A549 (cell line): ENCODE measurements around the gene RAPGEFL1. TPM values are rescaled to one million over a fixed set of nuclear protein-coding genes. Genes with fewer than 3 reads are reported as not detected.

Experiments
- ATAC-seq, 2 experiments: fragments of 200-7000 bp in 1 of 2; fragments of >200 bp in 1 of 2; cut with Nextera tagmentation in 1 of 2; cut with Tn5 transposase in 1 of 2; 3 replicates each; pipeline versions ENCODE4 v1.8.0 to v1.9.1; 2018 to 2020; ENCODE audit warnings: mild to moderate bottlenecking in 1 of 2, moderate library complexity in 1 of 2
- CTCF ChIA-PET: fragments of 300-600 bp; sonication (Branson Sonifier 250); formaldehyde crosslinking; extraction: SDS; loops from one replicate; lab custom pipeline; 2021; ENCODE audit warnings: antibody characterized with exemption, inconsistent platforms; lab: Yijun Ruan, JAX
- POLR2A ChIA-PET: fragments of 350-600 bp; formaldehyde crosslinking; extraction: SDS; loops from one replicate; lab custom pipeline; 2021; ENCODE audit warnings: antibody characterized with exemption, inconsistent platforms; lab: Yijun Ruan, JAX
- DNase-seq, 2 experiments: peaks; one replicate each; pipeline versions ENCODE4 v3.0.0 to v3.0.0-alpha.2; 2011 to 2016; ENCODE audit warnings: low read depth in 1 of 2, low spot score in 1 of 2
- FAIRE-seq: peaks from 2 replicates; lab custom pipeline; 2011; peaks lifted over from hg19 to GRCh38; lab: Jason Lieb, UNC
- H3K27ac ChIP-seq, 2 experiments: fragments of >200 bp; sonication (Bioruptor Twin); formaldehyde crosslinking; 3 replicates each; pipeline ENCODE4 v1.5.1; 2016 to 2017
- H3K4me1 ChIP-seq: fragments of >200 bp; sonication (Bioruptor Twin); formaldehyde crosslinking; 3 replicates; pipeline ENCODE4 v1.6.1; 2016
- H3K4me2 ChIP-seq: fragments of >200 bp; sonication (Bioruptor Twin); formaldehyde crosslinking; 3 replicates; pipeline ENCODE4 v1.6.1; 2016
- H3K4me3 ChIP-seq: fragments of >200 bp; sonication (Bioruptor Twin); formaldehyde crosslinking; 3 replicates; pipeline ENCODE4 v1.5.1; 2016
- H3K9me3 ChIP-seq: fragments of >200 bp; sonication (Bioruptor Twin); formaldehyde crosslinking; 3 replicates; pipeline ENCODE4 v1.6.1; 2016
- BHLHE40 ChIP-seq: IDR thresholded peaks from 2 replicates; pipeline ENCODE4 v1.6.1; 2012; ENCODE audit warnings: low read depth, low read length, inconsistent platforms
- CBX2 ChIP-seq: fragments of 200-600 bp; sonication (generic); IDR thresholded peaks from 2 replicates; pipeline ENCODE4 v1.6.1; 2016; ENCODE audit warnings: low read depth, mild to moderate bottlenecking, borderline replicate concordance
- CHD4 ChIP-seq: fragments of 200-600 bp; sonication (generic); IDR thresholded peaks from 2 replicates; pipeline ENCODE4 v1.6.1; 2016; ENCODE audit warnings: antibody characterized with exemption, mild to moderate bottlenecking, borderline replicate concordance
- E2F6 ChIP-seq: IDR thresholded peaks from 2 replicates; pipeline ENCODE4 v1.6.1; 2012; ENCODE audit warnings: low read depth, borderline replicate concordance
- EP300 ChIP-seq, 2 experiments: fragments of >200 bp; sonication (Bioruptor Twin); formaldehyde crosslinking; IDR thresholded peaks; 2 replicates in 1 of 2; 3 replicates in 1 of 2; pipeline ENCODE4 v1.6.1; 2016 to 2017
- FOXS1 ChIP-seq: fragments of 250-450 bp; sonication (Bioruptor Pico); IDR thresholded peaks from 2 replicates; pipeline ENCODE4 v1.5.0; 2020; ENCODE audit warnings: mild to moderate bottlenecking, moderate library complexity
- HOXB13 ChIP-seq: fragments of 250-450 bp; sonication (Bioruptor Pico); IDR thresholded peaks from 2 replicates; pipeline ENCODE4 v1.5.0; 2020; ENCODE audit warnings: low read depth, mild to moderate bottlenecking, moderate library complexity
- JUN ChIP-seq, 2 experiments: fragments of >200 bp; sonication (Bioruptor Twin); formaldehyde crosslinking; IDR thresholded peaks; 2 replicates in 1 of 2; 3 replicates in 1 of 2; pipeline ENCODE4 v1.6.1; 2016 to 2017
- JUNB ChIP-seq: fragments of >200 bp; sonication (Bioruptor Twin); formaldehyde crosslinking; IDR thresholded peaks from 2 replicates; pipeline ENCODE4 v1.6.1; 2016
- KDM5A ChIP-seq: fragments of 200-600 bp; sonication (generic); IDR thresholded peaks from 2 replicates; pipeline ENCODE4 v1.6.1; 2016; ENCODE audit warnings: antibody characterized with exemption, mild to moderate bottlenecking
- NFE2L2 ChIP-seq: fragments of 150-350 bp; conservative IDR thresholded peaks from 2 replicates; pipeline ENCODE4 v1.6.1; 2014; ENCODE audit warnings: low read length
- NR3C1 ChIP-seq: fragments of >200 bp; sonication (Bioruptor Twin); formaldehyde crosslinking; IDR thresholded peaks from 3 replicates; pipeline ENCODE4 v1.6.1; 2017
- PBX3 ChIP-seq: IDR thresholded peaks from 2 replicates; pipeline ENCODE4 v1.6.1; 2012
- RARB ChIP-seq: fragments of 250-450 bp; sonication (Bioruptor Pico); IDR thresholded peaks from 2 replicates; pipeline ENCODE4 v1.8.0; 2021; ENCODE audit warnings: mild to moderate bottlenecking, moderate library complexity
- SREBF2 ChIP-seq: fragments of 450-650 bp; IDR thresholded peaks from 2 replicates; pipeline ENCODE4 v1.6.1; 2014; ENCODE audit warnings: mild to moderate bottlenecking, moderate library complexity
- TFCP2L1 ChIP-seq: fragments of 250-450 bp; sonication (Bioruptor Pico); IDR thresholded peaks from 2 replicates; pipeline ENCODE4 v1.5.0; 2021; ENCODE audit warnings: mild to moderate bottlenecking
- ZSCAN20 ChIP-seq: fragments of 250-450 bp; sonication (Bioruptor Pico); IDR thresholded peaks from 2 replicates; pipeline ENCODE4 v1.8.0; 2022; ENCODE audit warnings: mild to moderate bottlenecking, moderate library complexity
- WGBS: methylation state at CpG from one replicate; pipeline ENCODE4 v1.1.6; 2017; ENCODE audit errors: missing lambda C conversion rate; 5-methylcytosine and 5-hydroxymethylcytosine counted together
- polyA plus RNA-seq, 4 experiments: library from polyadenylated mRNA; depleted of rRNA in 3 of 4; stranded (reverse); fragments of >200 nt; fragmentation: RNase III in 1 of 4; extraction: RNeasy Plus Mini Kit Qiagen cat#74134 plus additional on column Dnase treatment in 1 of 4; gene quantifications; 2 replicates in 3 of 4; 3 replicates in 1 of 4; pipeline ENCODE4 v1.2.3, GENCODE V29; 2011 to 2017
- TF ChIP-seq, protein P1 (sequence below): fragments of 450-650 bp; IDR thresholded peaks from 2 replicates; pipeline ENCODE4 v1.6.1; 2014; ENCODE audit warnings: antibody characterized with exemption
- TF ChIP-seq, protein P2 (sequence below): fragments of 250-450 bp; sonication (Bioruptor Pico); IDR thresholded peaks from 2 replicates; pipeline ENCODE4 v1.5.0; 2021; ENCODE audit warnings: mild to moderate bottlenecking, moderate library complexity, borderline replicate concordance
- TF ChIP-seq, protein P3 (sequence below): fragments of >200 bp; sonication (Bioruptor Twin); formaldehyde crosslinking; IDR thresholded peaks from 3 replicates; pipeline ENCODE4 v1.6.1; 2016

RAPGEFL1 gene
- polyA plus RNA-seq, 2 of the 4 experiments (the other 2 are of a cell fraction) = 4.1 to 4.8 TPM

DNA sequence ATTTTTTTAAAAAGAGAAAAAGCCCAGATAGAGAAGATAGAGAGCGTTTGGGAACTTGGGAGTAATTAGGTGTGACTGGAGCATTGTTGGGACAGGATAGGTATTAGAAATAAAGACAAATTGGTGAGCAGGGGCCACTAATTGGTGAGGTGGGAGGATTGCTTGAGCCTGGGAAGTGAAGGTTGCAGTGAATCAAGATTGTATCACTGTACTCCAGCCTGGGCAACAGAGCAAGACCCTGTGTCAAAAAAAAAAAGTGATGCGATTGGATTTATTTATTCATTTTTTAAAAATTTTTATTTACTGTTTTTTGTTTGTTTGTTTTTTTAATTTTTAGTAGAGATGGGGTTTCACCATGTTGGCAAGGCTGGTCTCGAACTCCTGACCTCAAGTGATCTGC is 31.8 kb upstream of the RAPGEFL1 start:
- DNase-seq = no peak
- Histone ChIP-seq H3K4me1 (peaks cover 9% of the 10 kb centered on the region; the same call in 2 of the 3 replicates), H3K4me2 (no peak overlapping the region), H3K9me3 (no peaks in the 10 kb centered on the region), H3K27ac (no peak overlapping the region), H3K4me3 (no peak overlapping the region)
- no peak for FAIRE-seq
- TF ChIP-seq, protein P1, sequence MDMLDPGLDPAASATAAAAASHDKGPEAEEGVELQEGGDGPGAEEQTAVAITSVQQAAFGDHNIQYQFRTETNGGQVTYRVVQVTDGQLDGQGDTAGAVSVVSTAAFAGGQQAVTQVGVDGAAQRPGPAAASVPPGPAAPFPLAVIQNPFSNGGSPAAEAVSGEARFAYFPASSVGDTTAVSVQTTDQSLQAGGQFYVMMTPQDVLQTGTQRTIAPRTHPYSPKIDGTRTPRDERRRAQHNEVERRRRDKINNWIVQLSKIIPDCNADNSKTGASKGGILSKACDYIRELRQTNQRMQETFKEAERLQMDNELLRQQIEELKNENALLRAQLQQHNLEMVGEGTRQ = no peak
- TF ChIP-seq JUN (IDR thresholded peaks at IDR 0.05) = no peak
- 92% methylated on average over 3 of the region's 3 CpGs for WGBS
- ATAC-seq = no peak
- ChIA-PET CTCF (interaction anchor here (0.9 to 9.2 kb wide), 3 partner anchors 23 to 48 kb away, joined by 4 to 77 read pairs (median 5); no protein-coding TSS in a partner anchor), POLR2A (no interaction called here)

DNA sequence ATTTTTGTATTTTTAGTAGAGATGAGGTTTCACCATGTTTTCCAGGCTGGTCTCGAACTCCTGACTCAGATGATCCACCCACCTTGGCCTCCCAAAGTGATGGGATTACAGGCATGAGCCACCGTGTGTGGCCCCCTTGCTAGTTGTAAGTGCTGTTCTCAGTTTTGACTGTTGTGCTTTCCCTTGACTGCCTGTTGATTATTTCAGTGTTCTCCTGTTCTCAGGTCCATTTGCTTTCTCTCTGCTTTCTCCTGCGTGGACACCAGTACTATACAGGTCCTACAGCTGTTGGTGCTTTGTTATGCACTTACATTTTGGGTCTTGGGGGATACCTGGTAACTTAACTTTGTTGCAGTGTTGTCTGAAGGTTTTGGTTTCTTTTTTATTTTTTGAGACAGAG is 28.7 kb upstream of the RAPGEFL1 start:
- no peaks in the 10 kb centered on the region for H3K9me3 ChIP-seq
- no peak overlapping the region for H3K27ac ChIP-seq
- ATAC-seq (no peak), FAIRE-seq (no peak), DNase-seq (no peak)
- WGBS = 93% methylated on average over 3 of the region's 3 CpGs
- peaks cover 5% of the 10 kb centered on the region; the same call in 1 of the 3 replicates for H3K4me1 ChIP-seq
- POLR2A ChIA-PET = interaction anchor here (1.2 kb wide), 1 partner anchor 8 kb away, joined by 3 read pairs; the partner anchor contains the start of gene CASC3
- no peak for TF ChIP-seq PBX3
- TF ChIP-seq, protein P2, sequence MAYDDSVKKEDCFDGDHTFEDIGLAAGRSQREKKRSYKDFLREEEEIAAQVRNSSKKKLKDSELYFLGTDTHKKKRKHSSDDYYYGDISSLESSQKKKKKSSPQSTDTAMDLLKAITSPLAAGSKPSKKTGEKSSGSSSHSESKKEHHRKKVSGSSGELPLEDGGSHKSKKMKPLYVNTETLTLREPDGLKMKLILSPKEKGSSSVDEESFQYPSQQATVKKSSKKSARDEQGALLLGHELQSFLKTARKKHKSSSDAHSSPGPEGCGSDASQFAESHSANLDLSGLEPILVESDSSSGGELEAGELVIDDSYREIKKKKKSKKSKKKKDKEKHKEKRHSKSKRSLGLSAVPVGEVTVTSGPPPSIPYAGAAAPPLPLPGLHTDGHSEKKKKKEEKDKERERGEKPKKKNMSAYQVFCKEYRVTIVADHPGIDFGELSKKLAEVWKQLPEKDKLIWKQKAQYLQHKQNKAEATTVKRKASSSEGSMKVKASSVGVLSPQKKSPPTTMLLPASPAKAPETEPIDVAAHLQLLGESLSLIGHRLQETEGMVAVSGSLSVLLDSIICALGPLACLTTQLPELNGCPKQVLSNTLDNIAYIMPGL (CRISPR knock-in tag) = no peak
- no peak for TF ChIP-seq TFCP2L1 (CRISPR knock-in tag)
- no peak for TF ChIP-seq SREBF2
- TF ChIP-seq JUNB = no peak
- no peak for TF ChIP-seq ZSCAN20 (CRISPR knock-in tag)
- TF ChIP-seq EP300 (IDR thresholded peaks at IDR 0.05) = no peak
- no peak for TF ChIP-seq NFE2L2
- no peak for TF ChIP-seq BHLHE40
- no peak for TF ChIP-seq KDM5A
- TF ChIP-seq FOXS1 (CRISPR knock-in tag) = no peak
- no peak for TF ChIP-seq E2F6
- no peak for TF ChIP-seq CBX2
- TF ChIP-seq, protein P3, sequence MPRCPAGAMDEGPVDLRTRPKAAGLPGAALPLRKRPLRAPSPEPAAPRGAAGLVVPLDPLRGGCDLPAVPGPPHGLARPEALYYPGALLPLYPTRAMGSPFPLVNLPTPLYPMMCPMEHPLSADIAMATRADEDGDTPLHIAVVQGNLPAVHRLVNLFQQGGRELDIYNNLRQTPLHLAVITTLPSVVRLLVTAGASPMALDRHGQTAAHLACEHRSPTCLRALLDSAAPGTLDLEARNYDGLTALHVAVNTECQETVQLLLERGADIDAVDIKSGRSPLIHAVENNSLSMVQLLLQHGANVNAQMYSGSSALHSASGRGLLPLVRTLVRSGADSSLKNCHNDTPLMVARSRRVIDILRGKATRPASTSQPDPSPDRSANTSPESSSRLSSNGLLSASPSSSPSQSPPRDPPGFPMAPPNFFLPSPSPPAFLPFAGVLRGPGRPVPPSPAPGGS = no peak
- TF ChIP-seq NR3C1 = no peak
- TF ChIP-seq CHD4 = no peak
- TF ChIP-seq HOXB13 (CRISPR knock-in tag) = no peak
- no peak for TF ChIP-seq RARB (CRISPR knock-in tag)
- H3K4me3 ChIP-seq = no peak overlapping the region
- CTCF ChIA-PET = interaction anchor here (0.5 to 3.7 kb wide), 11 partner anchors 12 to 177 kb away, joined by 3 to 29 read pairs (median 3); partner anchors contain the start of gene WIPF2
- no peak overlapping the region for H3K4me2 ChIP-seq
